Breast epithelium (tissue), 3 donors: ENCODE measurements around the gene FLAD1.

Source experiments
- POLR2AphosphoS5 ChIP-seq, 3 donors: sonication (generic); formaldehyde crosslinking; IDR thresholded peaks; one replicate each; pipeline ENCODE4 v1.6.1; 2017; ENCODE audit warnings: antibody characterized with exemption in 3 of 3
- TF ChIP-seq, protein P1 (sequence below), 3 donors: fragments of 450-650 bp; IDR thresholded peaks; one replicate each; pipeline ENCODE4 v1.5.1; 2016 to 2017; ENCODE audit warnings: antibody characterized with exemption in 3 of 3, mild to moderate bottlenecking in 3 of 3, moderate library complexity in 3 of 3

DNA sequence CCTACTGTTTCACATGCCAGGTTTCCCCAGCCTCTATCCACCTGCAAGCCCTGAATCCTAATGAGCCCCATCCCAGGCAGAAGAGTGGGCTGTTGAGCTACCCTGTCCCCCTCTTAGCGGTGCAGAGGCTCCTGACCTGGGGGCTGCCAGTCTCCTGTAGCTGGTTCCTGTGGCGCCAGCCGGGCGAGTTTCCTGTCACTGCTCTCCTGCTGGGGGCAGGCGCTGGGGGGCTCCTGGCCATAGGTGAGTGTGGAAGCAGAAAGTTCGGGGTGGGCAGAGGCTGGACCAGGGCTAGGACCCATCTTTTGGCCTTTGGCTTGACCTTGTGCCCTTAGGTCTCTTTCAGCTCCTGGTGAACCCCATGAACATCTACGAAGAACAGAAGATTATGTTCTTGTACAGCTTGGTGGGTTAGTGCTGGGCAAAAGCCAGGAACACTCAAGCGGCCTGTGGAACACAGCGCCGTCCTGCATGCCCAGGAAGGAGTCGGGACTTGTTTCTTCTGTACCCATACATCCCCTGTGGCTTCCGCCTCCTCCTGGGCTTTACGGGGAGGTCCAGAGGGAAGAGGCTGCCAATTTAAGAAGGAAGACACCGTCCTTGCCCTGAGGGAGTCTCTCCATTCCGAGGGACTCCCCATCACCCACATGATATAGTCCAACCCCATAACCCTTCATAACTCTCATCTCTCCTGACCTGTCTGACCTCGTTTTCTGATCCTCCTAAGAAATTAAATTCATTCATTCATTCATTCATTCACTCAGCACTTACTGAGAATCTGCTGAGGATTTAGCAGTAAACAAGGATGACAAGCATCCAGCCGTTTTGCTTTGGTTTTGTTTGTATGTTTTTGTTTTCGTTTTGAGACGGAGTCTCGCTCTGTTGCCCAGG lies 51.4 kb downstream of the FLAD1 start:
- TF ChIP-seq, protein P1, sequence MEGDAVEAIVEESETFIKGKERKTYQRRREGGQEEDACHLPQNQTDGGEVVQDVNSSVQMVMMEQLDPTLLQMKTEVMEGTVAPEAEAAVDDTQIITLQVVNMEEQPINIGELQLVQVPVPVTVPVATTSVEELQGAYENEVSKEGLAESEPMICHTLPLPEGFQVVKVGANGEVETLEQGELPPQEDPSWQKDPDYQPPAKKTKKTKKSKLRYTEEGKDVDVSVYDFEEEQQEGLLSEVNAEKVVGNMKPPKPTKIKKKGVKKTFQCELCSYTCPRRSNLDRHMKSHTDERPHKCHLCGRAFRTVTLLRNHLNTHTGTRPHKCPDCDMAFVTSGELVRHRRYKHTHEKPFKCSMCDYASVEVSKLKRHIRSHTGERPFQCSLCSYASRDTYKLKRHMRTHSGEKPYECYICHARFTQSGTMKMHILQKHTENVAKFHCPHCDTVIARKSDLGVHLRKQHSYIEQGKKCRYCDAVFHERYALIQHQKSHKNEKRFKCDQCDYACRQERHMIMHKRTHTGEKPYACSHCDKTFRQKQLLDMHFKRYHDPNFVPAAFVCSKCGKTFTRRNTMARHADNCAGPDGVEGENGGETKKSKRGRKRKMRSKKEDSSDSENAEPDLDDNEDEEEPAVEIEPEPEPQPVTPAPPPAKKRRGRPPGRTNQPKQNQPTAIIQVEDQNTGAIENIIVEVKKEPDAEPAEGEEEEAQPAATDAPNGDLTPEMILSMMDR (IDR thresholded peaks at IDR 0.05) = no peak
- no peak for TF ChIP-seq POLR2AphosphoS5 (IDR thresholded peaks at IDR 0.05)
